A549 treated with AZD9567 at 1 μM for 4 hours (cell line): ENCODE data around the gene TECR. TPM values are rescaled to one million over a fixed set of nuclear protein-coding genes. Genes with fewer than 3 reads are reported as not detected.

ENCODE experiments used
- total RNA-seq: library from RNA; stranded (reverse); fragments of 200-300 nt; extraction: Qiagen RNA extraction; gene quantifications from 5 replicates; pipeline ENCODE4 v1.2.3, GENCODE V29; 2022; ENCODE audit not compliant: insufficient read depth

Gene TECR
- 134 to 187 TPM (median 185 TPM) in 5 replicates for total RNA-seq

GRCh38 chr19:14529254-14530004, at the start of gene TECR:
TSS of gene TECR (plus strand) at chr19:14529594. CDS start at chr19:14529697, 103 bp downstream.

GRCh38 chr19:14496029-14496833, 33.2 kb upstream of the TECR start, which contains the start of gene GIPC1:
TSS of gene GIPC1 (minus strand) at chr19:14496127. CDS start at chr19:14482976, 13,151 bp downstream.

DNA sequence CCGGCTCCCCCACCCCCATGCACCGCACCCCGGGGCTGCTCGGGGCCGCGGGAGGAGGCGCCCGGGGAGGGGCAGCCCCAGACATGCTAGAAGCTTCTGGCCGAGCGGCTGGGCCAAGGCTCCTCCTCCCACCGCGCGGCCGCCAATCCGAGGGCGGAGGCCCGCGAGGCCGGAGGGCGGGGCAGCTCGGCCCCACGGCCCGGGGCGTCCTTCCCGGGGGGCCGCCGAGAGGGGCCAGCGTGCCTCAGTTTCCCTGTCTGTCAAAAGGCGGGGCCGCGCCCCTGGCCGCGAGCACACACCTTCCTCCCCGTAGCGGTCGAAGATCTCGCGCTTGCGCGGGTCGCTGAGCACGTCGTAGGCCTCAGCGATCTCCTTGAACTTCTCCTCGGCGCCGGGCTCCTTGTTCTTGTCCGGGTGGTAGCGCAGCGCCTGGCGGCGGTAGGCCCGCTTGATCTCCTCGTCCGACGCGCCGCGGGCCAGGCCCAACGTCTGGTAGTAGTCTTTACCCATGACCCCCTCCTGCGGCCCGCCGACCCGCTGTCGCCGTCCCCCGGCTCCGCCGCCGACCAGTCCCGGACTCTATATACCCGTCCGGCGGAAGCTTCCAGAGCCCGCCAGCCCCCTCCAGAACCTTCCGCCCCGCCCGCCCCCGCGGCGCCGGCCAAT, 11.4 kb upstream of the TECR start, which contains the start of gene DNAJB1:
Gene DNAJB1, minus strand, starts transcription at position 558 of the 666 bp plus-strand sequence. Its CDS starts 48 bp downstream, at position 510.

GRCh38 chr19:14571695-14572490, 42.5 kb downstream of the TECR start, which contains the start of gene NDUFB7:
TSS of gene NDUFB7 (minus strand) at chr19:14572066. CDS start at chr19:14572000, 66 bp downstream.

GRCh38 chr19:14582894-14583340, 53.5 kb downstream of the TECR start, which contains the start of gene CLEC17A:
TSS of gene CLEC17A (plus strand) at chr19:14583084. CDS start at chr19:14583161, 77 bp downstream.

Other genes starting within 250 kb of the TECR start
- 74.5 to 92.9 TPM (median 84.4 TPM) in 5 replicates for gene ADGRE5, start 148.2 kb upstream of the TECR start, total RNA-seq
- 123 to 134 TPM (median 125 TPM) in 5 replicates for gene DDX39A, start 110.3 kb upstream of the TECR start, total RNA-seq
- gene PKN1, start 96.3 kb upstream of the TECR start, total RNA-seq: 68.6 to 74.5 TPM (median 68.8 TPM) in 5 replicates
- 0.07 to 0.14 TPM (median 0.10 TPM) in 4 of 5 replicates, not detected in the other for gene PTGER1, start 54.2 kb upstream of the TECR start, total RNA-seq
- gene GIPC1, start 33.5 kb upstream of the TECR start, total RNA-seq: 99.1 to 138 TPM (median 130 TPM) in 5 replicates
- 192 to 225 TPM (median 194 TPM) in 5 replicates for gene DNAJB1, start 11.2 kb upstream of the TECR start, total RNA-seq
- gene NDUFB7, start 42.5 kb downstream of the TECR start, total RNA-seq: 192 to 202 TPM (median 196 TPM) in 5 replicates
- gene CLEC17A, start 53.5 kb downstream of the TECR start, total RNA-seq: 0.06 TPM in 1 of 5 replicates, not detected in the others
- gene ADGRE3, start 145.2 kb downstream of the TECR start, total RNA-seq: not detected in 5 replicates
- 0.77 to 3.7 TPM (median 3.3 TPM) in 5 replicates for gene ZNF333, start 160.5 kb downstream of the TECR start, total RNA-seq
- gene ADGRE2, start 249.0 kb downstream of the TECR start, total RNA-seq: 0.71 to 1.1 TPM (median 0.85 TPM) in 4 of 5 replicates, not detected in the other